Measurements from ENCODE around the gene NOD1.
A peak's percentile ranks its signal among the peaks of the same experiment; 100 is the strongest.

The NOD1 gene

DNA sequence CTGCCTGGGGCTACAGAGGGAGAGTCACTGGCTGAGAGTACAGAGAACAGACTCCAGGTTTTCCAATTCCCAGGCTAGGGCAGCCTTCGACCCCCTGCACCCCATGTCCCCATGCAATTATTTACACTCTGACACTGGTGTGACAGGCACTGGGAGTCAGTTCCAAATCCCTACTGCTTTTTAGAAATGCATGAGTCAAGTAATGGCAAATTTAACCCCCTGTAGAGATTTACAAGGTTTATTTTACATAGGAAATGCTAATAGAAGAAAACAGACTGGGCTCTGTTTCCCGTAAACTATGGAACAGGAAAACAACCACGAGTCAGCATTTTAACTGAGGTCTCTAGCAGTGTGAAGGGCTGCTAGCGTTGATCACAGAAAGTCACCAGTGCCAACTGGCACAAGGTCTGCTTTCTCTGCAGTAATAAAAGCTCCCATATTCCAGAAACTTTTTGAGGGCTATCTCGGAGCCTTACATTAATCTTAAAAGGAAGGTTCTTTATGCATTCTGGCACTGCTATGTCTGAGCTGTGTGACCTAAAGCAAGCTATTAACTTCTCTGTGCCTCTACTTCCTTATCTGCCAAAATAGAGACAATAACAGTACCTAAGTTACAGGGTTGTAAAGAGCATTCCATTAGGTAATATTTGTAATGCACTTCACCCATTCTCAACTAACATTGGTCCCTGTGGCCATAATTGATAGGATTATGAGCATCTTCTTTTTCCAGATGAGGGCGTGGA lies 28.2 kb downstream of the NOD1 start:
- DNase-seq (ENCODE audit: low read depth): no peak
- H3K4me3 ChIP-seq (ENCODE audit: low read depth, low read length): no peak overlapping the region
- in situ Hi-C loops (cut with HindIII; ENCODE audit: low sequenced_read_pairs): no loop called here
- TF ChIP-seq CTCF (IDR thresholded peaks at IDR 0.05; ENCODE audit: low read depth, low read length, missing control alignments): no peak

- TF ChIP-seq CTCF (IDR thresholded peaks at IDR 0.05; ENCODE audit: low read depth, low read length, missing control alignments): no peak
- no peak for DNase-seq (ENCODE audit: low read depth)
- no peak overlapping the region for H3K4me3 ChIP-seq (ENCODE audit: low read depth, low read length)
- in situ Hi-C loops (cut with HindIII; ENCODE audit: low sequenced_read_pairs): no loop called here
Observed at GRCh38 chr7:30448461-30449189, 30.0 kb downstream of the NOD1 start.

DNA sequence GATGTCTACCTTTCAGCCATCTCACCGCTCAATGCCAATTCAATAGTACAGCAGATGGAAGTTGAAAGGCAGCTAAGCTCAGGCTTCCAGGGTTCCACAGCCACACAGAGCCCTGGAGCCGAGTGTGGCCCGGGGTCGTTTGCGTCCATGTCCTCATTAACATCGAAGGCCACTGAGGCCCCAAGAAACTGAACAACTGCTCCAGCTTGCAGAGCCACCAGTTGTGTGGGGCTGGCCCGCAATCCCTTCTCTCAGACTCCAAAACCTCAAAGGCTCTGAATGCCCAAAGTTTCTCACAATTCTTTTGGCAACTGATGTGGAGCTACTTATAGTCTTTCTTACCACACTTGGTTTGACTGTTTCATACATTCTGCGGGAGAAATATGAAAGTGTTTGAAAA lies 31.1 kb downstream of the NOD1 start:
- TF ChIP-seq CTCF (IDR thresholded peaks at IDR 0.05; ENCODE audit: low read depth, low read length, missing control alignments): no peak
- no peak for DNase-seq (ENCODE audit: low read depth)
- no peak overlapping the region for H3K4me3 ChIP-seq (ENCODE audit: low read depth, low read length)
- in situ Hi-C loops (cut with HindIII; ENCODE audit: low sequenced_read_pairs): no loop called here

- no peak for DNase-seq (ENCODE audit: low read depth)
- no peak overlapping the region for H3K4me3 ChIP-seq (ENCODE audit: low read depth, low read length)
- TF ChIP-seq CTCF (IDR thresholded peaks at IDR 0.05; ENCODE audit: low read depth, low read length, missing control alignments): no peak
- in situ Hi-C loops (cut with HindIII; ENCODE audit: low sequenced_read_pairs): no loop called here
Observed at GRCh38 chr7:30446266-30446665, 32.3 kb downstream of the NOD1 start.

DNA sequence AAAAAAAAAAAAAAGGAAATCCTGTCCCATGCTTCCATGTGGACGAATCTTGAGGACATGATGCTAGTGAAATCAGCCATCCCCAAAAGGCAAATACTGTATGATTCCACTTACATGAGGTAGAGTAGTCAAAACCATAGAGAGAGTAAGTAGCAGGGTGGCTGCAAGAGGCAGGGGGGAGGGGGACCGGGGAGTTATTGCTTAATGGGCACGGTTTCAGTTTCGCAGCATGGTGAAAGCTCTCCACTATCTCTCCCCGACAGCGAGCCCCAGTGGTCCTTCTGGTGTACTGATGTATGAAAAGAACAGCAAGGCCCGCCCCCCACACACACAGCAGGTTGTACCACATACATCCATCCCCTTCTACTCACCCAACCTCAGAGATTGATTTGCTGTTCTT lies 32.8 kb downstream of the NOD1 start:
- peak; percentile 58 for TF ChIP-seq CTCF (IDR thresholded peaks at IDR 0.05; ENCODE audit: low read depth, low read length, missing control alignments)
- in situ Hi-C loops (cut with HindIII; ENCODE audit: low sequenced_read_pairs): no loop called here

DNA sequence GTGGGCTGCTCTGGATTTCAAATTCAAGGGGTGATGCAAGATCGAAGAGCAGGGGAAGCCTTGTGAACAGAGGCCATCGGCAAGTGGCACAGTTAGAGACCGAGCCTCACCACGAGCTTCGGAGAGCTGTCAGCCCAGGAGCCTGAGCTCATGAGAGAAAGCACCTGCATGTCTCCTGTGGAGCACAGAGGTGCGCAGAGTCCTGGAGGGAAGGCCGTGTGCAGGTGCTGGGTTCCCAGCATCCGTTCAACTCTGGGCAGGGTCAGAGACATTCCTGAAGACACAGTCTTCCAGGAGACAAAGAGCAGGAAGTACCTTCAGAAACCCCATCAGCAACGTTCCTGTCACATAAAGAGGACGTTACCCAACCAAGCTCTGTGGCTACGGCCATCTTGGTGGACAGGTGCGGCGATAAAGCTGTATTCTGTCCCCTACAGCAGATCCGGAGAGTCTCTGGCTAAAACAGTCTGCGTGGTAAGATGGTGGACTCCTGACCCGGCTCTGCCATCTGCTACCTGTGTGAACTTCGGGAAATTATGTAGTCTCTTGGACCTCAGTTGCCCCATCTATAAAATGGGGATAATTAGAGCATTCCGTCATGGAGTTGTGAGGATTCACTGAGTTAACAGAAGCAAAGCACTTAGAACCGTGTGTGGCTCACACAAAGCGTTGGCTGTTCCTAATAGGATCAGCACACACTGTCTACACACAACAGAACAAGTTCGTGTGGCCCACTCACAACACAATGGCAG lies 40.6 kb downstream of the NOD1 start:
- in situ Hi-C loops (cut with HindIII; ENCODE audit: low sequenced_read_pairs): no loop called here
- no peak overlapping the region for H3K4me3 ChIP-seq (ENCODE audit: low read depth, low read length)
- no peak for DNase-seq (ENCODE audit: low read depth)
- TF ChIP-seq CTCF (IDR thresholded peaks at IDR 0.05; ENCODE audit: low read depth, low read length, missing control alignments): no peak

More for the DNA sequence above, 32.8 kb downstream of the NOD1 start:
- H3K4me3 ChIP-seq (ENCODE audit: low read depth, low read length): no peak overlapping the region
- peak; percentile 70 for DNase-seq (ENCODE audit: low read depth)

Data from astrocyte of the cerebellum (primary cell).